Mucosa of descending colon (tissue), 3 donors: ENCODE measurements around the gene ZNF407. TPM values are rescaled to one million over a fixed set of nuclear protein-coding genes. Genes with fewer than 3 reads are reported as not detected.

Experiments
- ATAC-seq: fragments of 200-7000 bp; cut with Tn5 transposase; one replicate; pipeline ENCODE4 v1.9.1; 2020; ENCODE audit warnings: mild to moderate bottlenecking, moderate library complexity
- DNase-seq, 3 donors: peaks; one replicate each; pipeline ENCODE4 v3.0.0-alpha.2; 2020
- H3K36me3 ChIP-seq: fragments of 200-600 bp; one replicate; pipeline ENCODE4 v1.8.0; 2021; ENCODE audit warnings: low read depth, mild to moderate bottlenecking
- H3K4me1 ChIP-seq: fragments of 200-600 bp; one replicate; pipeline ENCODE4 v1.8.0; 2021; ENCODE audit warnings: low read depth, mild to moderate bottlenecking
- H3K4me3 ChIP-seq: fragments of 200-600 bp; one replicate; pipeline ENCODE4 v1.8.0; 2021; ENCODE audit warnings: mild to moderate bottlenecking
- H3K9me3 ChIP-seq: fragments of 200-600 bp; one replicate; pipeline ENCODE4 v1.8.0; 2021; ENCODE audit warnings: mild to moderate bottlenecking
- CTCF ChIP-seq: fragments of 200-600 bp; IDR thresholded peaks from one replicate; pipeline ENCODE4 v1.8.0; 2022; ENCODE audit warnings: antibody characterized with exemption, mild to moderate bottlenecking
- intact Hi-C, 2 donors: fragments of 100-400 bp; cut with DNase I in 1 of 2; cut with micrococcal nuclease in 1 of 2; formaldehyde crosslinking; loops; one replicate each; pipeline versions ENCODE4 v1.11.0 to v1.11.1; 2022; cut with DNase I, micrococcal nuclease
- total RNA-seq, 3 donors: library from RNA; stranded (reverse); fragmentation: NEBNext Ultra II Directional in 2 of 3; extraction: Animal tissue kit (Norgen Biotek cat#: 25700) in 2 of 3; gene quantifications; one replicate each; pipeline versions ENCODE4 v1.2.1 to v1.2.4, GENCODE V29; 2021 to 2023
- donor health status: DM: no; HTN: no; CAD: no; lungs with moderate emphysema.
- donor health status: DM: no; HTN: no; CAD: no.
- donor health status: DM: no; HTN: yes; CAD: no.

Gene ZNF407
- total RNA-seq, 3 donors from 2014 or later = 13.0 to 25.1 (median 18.8) TPM

- Histone ChIP-seq H3K9me3 (no peaks in the 10 kb centered on the region), H3K4me1 (peaks cover 13% of the 10 kb centered on the region), H3K4me3 (no peak overlapping the region), H3K36me3 (peaks cover 3% of the 10 kb centered on the region)
- TF ChIP-seq CTCF = no peak
- peak; percentile 76 for ATAC-seq
- intact Hi-C loops = no loop called here
- DNase-seq = no peak
Observed at GRCh38 chr18:74976331-74976909, 378.8 kb downstream of the ZNF407 start.

- no peak overlapping the region for H3K4me3 ChIP-seq
- DNase-seq = no peak
- peaks cover 3% of the 10 kb centered on the region for H3K36me3 ChIP-seq
- ATAC-seq = no peak
- H3K4me1 ChIP-seq = peaks cover 13% of the 10 kb centered on the region
- no peak for TF ChIP-seq CTCF
- intact Hi-C loops = no loop called here
- H3K9me3 ChIP-seq = no peaks in the 10 kb centered on the region
Observed at GRCh38 chr18:74977041-74977440, 379.4 kb downstream of the ZNF407 start.

GRCh38 chr18:74980669-74981068, 383.0 kb downstream of the ZNF407 start:
- Histone ChIP-seq H3K4me3 (no peak overlapping the region), H3K36me3 (no peaks in the 10 kb centered on the region), H3K4me1 (peaks cover 13% of the 10 kb centered on the region), H3K9me3 (no peaks in the 10 kb centered on the region)
- intact Hi-C loops = no loop called here
- no peak for DNase-seq
- no peak for TF ChIP-seq CTCF
- no peak for ATAC-seq

- ATAC-seq (no peak), DNase-seq (no peak)
- intact Hi-C loops = no loop called here
- H3K9me3 ChIP-seq = no peaks in the 10 kb centered on the region
- H3K36me3 ChIP-seq = no peaks in the 10 kb centered on the region
- TF ChIP-seq CTCF = no peak
- H3K4me3 ChIP-seq = no peak overlapping the region
- H3K4me1 ChIP-seq = peaks cover 6% of the 10 kb centered on the region
Observed at GRCh38 chr18:74981476-74981875, 383.8 kb downstream of the ZNF407 start.

- no peak overlapping the region for H3K4me3 ChIP-seq
- DNase-seq (no peak), ATAC-seq (peak; percentile 17)
- no peaks in the 10 kb centered on the region for H3K9me3 ChIP-seq
- H3K36me3 ChIP-seq = no peaks in the 10 kb centered on the region
- H3K4me1 ChIP-seq = no peaks in the 10 kb centered on the region
- intact Hi-C loops = no loop called here
- TF ChIP-seq CTCF = no peak
Observed at GRCh38 chr18:74982946-74983635, 385.4 kb downstream of the ZNF407 start.
